GM19328 (cell line): Measurements from ENCODE around the gene PTTG1IP.
"Not testable (repeated sequence)": the region's sequence is repeated elsewhere in the genome, so short reads cannot be mapped to it uniquely, and the experiment has no call there.

ENCODE experiments used
- ATAC-seq: cut with Tn5 transposase; IDR thresholded peaks from one replicate; pipeline ENCODE4 v1.9.1; 2021; ENCODE audit warnings: mild to moderate bottlenecking, moderate library complexity; ENCODE audit not compliant: unreplicated experiment

PTTG1IP gene, protein sequence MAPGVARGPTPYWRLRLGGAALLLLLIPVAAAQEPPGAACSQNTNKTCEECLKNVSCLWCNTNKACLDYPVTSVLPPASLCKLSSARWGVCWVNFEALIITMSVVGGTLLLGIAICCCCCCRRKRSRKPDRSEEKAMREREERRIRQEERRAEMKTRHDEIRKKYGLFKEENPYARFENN

DNA sequence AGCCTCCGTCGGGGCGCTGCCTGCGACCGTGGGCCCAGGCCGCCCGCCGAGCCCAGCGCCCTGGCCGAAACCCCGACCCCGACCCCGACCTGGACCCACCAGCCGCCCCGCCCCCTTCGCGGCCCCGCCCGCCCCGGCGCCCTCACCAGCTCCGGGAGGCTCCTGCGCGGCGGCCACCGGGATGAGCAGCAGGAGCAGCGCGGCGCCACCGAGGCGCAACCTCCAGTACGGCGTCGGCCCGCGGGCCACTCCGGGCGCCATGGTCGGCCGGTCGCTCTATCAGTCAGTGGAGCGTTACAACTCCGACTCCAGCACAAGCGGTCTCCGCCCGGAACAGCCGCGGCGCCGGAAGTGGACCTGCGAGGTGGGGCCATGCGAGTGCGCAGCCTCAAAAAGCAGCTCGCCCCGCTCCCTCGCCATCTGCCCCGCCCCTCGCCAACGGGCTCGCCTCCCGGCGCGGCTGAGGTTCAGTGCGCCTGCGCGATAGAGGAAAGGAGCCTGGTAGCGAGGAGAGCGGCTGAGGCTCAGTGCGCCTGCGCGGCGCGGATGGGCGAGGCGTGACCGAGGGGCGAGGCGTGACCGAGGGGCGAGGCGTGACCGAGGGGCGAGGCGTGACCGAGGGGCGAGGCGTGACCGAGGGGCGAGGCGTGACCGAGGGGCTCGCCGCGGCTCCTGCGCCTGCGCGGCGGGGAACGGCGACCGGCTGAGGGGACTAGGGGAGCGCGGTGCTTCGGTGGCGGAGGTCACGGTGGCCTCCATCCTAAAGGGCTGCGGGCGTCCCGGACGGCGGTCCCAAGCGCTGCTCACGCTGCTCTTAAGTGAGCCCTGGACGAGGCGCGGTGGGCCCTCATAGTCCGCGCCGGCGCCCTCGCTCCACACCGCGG lies at the start of gene PTTG1IP:
PTTG1IP (minus strand) TSS at position 335 of the 884 bp plus-strand sequence; CDS start at position 261, 74 bp downstream.
- peak; percentile 64 for ATAC-seq

DNA sequence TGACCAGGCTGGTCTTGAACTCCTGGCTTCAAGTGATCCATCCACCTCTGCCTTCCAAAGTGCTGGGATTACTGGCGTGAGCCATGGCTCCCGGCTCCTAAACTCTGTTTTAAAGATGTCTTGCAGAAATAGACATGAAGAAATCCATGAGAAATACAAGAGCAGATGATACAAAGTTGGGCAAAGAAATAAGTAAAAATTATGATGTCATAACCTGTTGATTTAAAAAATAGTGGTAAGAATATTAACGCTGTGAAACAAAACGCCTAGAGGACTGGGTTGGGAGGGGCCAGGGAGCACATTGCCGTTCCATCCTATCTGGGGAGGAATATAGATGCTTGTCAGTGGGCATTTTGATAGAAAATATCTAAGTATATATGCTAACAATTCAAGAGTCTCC lies 48.4 kb upstream of the PTTG1IP start:
- no peak for ATAC-seq

DNA sequence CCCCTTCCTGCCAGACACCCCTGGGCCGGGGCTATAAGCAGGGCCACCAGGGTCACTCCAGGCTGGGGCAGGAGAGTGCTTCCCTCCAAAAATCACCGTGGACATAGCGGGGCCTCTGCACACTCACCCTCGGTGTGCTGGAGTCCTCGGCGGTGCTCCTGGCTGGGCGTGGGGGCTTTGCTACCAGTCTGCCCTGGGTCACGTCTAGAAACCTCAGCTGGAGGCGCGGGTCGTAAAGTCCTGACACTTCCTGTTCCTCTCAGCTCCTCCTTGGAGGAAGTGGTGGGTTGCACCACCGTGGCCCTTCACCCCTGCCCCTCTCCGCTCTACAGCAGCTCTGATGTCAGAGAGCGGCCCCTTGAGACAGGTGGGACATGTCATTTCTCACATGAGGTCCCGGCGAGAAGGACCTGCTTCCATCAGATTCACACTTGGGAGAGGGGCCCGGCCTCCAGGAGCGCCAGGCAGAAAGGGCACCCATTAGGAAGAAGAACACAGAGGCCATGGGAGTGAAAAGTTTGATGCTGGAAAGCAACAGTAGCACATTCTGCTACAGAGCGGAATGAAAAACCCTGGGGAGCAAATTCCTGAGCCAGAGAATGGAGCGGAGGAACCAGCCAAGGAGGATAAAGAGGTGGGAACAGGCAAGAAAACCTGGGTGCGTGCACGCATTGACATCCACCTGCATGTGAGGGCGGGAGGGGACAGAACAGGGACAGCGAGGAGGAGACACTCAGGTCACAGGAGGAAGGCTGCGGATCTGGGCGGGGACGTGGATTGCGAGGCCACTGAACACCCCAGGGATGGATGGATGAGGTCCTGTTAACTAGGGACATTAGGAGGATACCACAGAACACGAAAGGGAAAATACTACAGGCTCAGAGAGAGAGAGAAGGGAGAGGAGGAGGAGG lies 47.5 kb upstream of the PTTG1IP start, which contains the start of gene ITGB2:
ITGB2 (minus strand) TSS at position 206 of the 911 bp plus-strand sequence. CDS start 10,117 bp downstream, outside the sequence.
- ATAC-seq: no peak

DNA sequence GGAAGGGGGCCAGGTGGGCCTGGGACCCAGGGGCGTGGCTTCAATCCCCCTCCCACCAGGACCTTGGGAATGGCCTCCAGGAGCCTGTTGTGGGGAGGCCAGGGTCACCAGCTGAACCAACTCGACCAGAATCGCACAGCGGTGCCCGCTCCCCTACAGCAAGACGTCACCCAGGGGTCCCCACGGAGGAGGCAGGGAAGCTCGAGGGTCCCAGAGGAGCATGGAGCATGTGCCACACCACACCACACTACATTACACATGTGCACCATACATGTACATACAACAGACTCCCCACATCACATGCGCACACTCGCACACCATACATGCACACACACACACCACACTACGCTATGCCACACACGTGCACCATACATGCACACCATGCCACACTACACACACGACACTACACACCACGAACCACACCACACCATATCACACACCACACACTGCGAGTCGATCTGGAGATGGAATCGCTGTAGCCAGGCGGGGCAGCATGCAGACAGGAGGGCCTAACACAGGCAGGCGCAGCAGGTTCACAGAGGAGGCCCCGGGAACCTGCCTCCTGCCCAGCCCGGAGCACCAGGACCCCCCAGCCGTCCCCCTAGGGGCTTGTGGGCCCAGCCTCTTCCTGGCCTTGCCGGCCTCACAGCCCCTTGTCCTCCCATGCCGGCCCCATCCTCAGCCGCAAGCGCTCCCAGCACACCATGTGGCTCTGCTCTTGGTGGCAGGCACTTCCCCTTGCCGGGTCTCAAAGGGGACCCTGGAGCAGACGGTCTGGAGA lies 46.6 kb upstream of the PTTG1IP start:
- ATAC-seq: no peak

DNA sequence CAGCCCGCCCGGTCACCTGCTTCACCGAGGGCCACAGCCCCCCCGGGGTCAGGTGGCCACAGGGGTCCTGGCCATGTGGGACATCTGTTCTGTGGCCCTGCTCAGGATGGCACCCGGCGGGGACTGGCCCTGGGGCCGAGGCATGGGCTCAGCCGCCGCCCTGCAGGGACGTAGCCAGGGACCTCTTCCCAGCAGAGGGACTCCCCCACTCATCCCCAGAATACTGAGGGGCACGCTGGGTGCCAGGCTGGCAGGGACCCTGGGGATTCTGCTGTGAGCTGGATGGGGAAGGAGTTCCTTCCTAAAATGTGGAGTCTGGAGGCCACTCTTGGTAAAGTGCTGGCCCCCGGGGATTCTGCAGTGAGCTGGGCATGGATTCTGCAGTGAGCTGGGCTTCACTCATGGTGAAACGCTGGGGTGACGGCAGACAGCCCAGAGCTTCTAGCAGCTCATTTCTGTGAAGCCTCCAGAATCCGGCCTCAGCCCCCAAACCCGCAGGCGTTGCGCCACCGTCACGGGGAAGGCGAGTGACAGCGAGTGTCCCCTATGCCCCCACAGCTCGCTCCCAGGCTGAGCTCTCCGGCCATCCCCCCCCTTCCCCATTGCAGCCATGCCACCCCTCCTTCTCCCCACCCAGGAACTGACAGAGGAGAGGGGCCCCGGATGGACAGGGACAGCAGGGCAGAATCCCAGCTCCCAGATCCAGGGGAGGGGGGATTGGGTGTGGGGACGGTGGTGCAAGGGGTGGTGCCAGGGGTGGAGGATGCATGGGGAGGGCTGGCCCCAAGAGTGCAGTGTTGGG lies 45.8 kb upstream of the PTTG1IP start:
- no peak for ATAC-seq

DNA sequence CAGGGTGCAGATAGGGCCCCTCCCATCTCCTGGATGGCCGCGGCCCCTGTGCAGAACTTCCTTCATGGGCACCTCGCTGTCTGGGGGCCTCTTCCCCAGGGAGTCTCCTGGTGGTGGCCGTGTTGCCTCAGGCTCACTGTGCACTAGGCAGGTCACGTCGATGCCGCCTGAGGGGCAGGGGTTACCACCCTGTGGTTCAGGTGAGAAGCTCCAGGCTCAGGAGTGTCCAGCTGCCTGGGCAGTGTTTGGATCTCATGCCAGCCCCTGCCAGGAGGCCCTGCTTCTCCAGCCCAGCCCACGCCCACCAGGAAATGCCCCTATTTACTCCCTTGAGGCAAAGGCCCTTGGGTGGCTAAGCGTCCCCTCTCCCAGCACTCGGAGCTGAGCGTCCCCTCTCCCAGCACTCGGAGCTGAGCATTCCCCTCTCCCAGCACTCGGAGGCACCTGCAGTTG lies 45.1 kb upstream of the PTTG1IP start:
- ATAC-seq: no peak

DNA sequence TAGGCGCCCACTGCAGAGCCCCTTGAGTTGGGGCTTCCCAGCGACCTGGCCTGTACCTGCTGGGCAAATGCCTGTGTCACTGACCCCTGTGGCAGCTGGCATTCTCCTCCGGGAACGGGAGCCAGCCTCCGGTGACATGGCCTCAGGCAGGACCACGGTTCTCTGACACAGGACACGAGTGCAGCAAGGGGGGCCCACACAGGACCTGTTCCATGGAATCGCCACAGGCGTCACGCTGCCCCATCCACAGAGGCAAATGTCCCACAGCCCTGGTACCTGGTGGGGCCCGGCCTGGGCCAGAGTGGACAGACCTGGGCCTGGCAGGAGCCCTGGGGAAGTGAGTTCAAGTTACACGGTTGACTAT lies 44.6 kb upstream of the PTTG1IP start:
- no peak for ATAC-seq

DNA sequence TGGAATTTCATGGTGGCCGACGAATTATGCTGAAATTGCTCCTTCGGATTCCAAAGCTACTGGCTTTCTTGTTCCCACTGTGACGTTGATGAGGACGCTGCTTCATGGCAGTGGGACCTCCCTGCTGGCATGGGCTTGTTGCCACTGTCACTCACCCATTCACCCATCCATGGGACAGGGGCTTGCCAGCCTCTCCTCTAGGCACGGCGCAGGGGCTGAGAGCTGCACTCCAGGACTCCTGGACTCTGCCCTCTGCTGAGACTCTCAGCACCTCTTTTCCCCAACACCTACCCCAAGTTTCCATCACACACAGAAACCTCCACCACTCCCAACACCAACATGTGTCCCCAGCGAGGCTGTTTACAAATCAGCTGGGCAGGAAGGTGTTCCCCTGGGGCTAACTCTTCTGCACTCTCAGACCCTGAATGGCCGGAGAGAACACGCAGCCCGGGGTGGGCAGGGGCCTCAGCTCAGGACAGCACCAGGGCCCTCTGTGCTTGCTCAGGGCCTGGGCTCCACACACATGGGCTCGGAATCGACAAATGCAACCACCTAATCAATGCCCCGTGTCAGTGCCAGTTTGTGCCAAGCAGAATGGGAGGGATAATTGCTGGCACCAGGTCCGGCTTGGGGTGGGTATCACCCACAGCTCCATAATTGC lies 44.1 kb upstream of the PTTG1IP start:
- no peak for ATAC-seq

DNA sequence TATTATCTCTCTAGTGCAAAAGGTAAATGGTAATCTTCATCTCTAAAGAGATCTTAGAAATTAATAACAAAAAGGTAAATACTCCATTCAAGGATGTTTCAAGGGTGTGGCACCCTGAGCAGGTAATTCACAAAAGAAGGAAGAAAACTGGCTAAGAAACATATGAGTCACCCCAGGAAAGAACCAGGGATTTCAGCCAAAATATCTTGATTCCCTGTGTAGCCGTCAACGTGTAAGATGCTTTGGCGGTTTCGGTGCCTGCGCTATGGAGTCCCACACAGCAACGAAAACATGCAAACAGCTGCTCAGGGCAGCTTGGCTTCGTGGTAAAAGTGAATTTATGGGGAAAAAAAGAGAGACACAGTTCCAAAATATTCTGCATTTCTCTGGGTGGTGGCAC lies 43.5 kb upstream of the PTTG1IP start:
- no peak for ATAC-seq

DNA sequence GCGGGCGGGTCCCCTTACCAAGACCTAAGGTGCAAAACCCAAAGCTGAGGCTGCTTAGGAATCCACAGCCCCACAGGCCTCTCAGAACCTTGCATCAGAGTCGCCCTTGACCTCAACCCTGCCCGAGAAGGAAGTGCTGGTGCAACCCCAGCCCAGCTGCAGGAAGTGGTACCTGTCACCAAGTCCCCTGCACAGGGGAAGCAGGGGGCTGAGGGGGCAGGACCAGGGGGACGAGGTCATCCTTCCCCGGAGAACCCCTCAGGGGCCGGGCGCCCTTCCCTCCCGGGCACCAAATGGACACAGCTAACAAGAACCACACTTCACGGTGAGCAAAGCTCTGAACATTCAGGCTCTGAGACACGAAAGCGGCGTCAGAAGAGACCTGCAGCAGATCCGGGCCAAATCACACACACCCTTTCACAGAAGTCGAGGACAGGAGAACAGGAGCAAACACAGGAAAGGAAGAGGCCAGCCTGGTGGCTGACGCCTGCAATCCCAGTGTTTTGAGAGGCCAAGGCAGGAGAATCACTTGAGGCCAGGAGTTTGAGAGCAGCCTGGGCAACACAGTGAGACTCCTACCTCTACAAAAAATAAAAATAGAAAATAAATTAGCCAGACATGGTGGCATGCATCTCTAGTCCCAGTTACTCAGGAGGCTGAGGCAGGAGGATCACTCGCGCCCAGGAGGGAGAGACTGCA lies 40.8 kb upstream of the PTTG1IP start:
- ATAC-seq: no peak

DNA sequence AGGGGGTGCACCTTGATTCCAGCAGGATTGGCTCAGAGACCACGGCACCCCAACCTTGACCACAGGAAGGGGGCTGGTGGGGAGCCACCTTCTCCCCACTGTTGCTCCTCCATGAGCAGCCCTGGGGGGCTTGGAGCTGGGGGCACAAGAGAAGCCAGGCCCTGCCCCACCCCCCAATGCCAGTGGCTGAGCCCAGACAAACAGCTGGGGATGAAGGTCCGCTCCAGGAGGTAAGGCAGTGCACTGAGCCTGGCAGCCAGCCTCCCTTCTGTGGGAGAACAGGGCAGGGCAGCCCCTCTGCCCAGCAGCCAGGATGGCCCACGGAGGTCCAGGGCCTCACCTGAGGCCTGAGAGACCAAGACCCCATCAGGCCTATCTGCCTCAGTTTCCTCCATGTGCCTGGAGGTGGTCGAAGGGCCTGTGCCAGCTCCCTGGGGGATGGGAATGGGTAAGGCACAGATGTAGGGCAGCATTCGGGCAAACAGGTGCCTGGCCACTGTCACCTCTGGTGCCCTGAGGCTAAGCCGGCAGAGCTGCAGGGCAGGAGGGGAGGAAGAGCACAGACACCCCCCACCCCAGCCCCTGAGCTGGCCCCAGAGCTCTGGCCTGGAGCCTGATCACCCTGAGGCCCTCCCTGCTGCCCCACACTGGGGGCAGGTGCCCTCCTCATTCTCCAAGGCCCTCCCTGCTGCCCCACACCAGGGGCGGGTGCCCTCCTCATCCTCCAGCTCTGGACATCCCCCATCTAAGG lies 40.1 kb upstream of the PTTG1IP start:
- ATAC-seq: no peak

DNA sequence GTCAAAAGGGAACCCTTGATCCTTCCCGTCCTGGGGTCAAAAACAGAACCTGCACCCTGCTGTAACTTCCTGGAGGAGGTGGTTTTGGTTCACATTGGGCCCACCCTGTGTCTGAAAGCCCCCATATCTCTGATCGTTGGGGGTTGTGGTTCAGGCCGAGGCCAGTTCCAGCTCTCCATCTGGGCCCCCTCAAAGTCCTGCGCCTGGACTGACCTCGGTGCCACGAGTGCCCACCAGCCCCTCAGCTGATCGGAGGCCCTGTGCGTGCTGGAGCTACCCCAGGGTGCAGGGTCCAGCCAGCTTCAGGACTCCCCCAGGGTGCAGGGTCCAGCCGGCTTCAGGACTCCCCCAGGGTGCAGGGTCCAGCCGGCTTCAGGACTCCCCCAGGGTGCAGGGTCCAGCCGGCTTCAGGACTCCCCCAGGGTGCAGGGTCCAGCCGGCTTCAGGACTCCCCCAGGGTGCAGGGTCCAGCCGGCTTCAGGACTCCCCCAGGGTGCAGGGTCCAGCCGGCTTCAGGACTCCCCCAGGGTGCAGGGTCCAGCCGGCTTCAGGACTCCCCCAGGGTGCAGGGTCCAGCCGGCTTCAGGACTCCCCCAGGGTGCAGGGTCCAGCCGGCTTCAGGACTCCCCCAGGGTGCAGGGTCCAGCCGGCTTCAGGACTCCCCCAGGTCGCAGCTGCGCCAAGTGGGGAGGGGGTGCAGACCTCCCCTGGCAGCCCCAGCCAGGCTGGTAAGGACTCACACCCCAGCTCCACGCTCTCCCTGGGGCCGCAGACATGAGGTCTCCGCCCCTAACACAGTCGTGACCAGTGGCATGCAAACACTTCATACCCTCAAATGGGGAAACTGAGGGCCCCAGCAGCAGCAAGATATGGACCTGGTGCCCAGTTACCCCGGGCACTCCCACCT lies 39.3 kb upstream of the PTTG1IP start:
- not testable (repeated sequence) for ATAC-seq

DNA sequence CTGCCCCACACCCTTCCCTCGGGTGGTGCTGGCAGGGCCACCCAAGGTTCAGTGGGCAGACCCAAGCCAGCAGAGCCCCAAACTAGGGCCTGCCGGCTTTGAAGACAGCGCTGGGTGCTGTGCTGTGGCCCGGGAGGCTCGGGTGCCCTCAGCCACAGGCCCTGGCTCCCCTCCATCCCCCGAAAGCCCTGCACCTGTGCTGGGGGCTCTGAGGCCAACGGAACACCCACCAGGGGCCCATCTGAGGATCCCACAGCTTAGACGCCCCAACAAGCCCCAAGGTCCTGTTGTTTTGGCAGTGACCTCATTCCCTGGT lies 38.6 kb upstream of the PTTG1IP start:
- ATAC-seq: no peak

DNA sequence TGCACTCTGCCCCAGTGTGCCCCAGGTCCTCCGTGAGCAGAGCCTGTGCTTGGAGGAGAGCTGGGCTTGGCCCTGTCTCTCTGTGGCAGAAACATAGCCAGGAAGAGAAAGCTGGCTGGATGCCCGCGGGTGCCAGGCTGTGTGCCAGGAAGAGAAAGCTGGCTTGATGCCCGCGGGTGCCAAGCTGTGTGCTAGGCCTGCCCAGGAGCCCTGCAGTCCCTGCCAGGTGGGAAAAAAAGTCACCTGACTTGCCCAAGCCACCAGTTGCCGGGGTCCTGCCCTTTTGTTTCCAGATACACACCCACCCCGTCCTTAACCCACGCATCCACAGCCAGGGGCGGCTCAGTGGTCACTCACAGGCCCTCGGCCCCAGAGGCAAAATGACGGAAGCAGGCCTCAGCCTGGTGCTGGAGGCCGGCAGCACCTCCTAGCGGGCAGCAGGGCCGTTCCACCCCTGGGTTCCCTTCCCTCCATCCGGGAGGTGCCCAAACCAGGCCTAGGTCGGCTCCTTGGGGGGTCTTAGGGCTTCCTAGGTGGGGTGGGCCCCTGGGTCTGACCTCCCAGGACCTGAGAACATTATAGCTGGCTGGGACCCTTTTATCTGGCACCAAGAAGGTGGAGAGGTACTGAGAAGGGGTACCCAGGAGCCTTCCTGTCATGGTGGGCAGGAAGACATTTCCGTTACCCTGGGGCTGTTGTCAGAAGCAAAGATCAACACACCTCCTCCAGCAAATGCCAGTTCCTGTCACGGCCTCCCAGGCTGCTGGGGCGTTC lies 38.1 kb upstream of the PTTG1IP start:
- no peak for ATAC-seq

DNA sequence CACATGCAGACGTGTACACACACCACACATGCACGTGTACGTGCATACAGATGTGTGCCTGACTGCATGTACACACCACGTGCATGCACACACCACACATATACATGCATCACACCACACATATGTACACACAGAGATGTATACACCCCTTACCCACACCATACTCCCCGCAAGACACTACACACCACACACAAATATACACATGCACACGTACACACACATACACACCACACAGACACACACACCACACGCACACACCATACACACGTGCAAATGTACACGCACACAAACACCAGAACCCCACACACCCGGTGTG lies 37.5 kb upstream of the PTTG1IP start:
- ATAC-seq: no peak
